ENCODE results near the gene TPRG1.
"Not testable (repeated sequence)": the region's sequence is repeated elsewhere in the genome, so short reads cannot be mapped to it uniquely, and the experiment has no call there.

The TPRG1 gene

GRCh38 chr3:189320511-189320910, 148.7 kb downstream of the TPRG1 start:
- no peak for DNase-seq

- no peak for DNase-seq
Measured at GRCh38 chr3:189322339-189322738, 150.6 kb downstream of the TPRG1 start.

GRCh38 chr3:189324538-189325138, 152.9 kb downstream of the TPRG1 start:
- no peak for DNase-seq

GRCh38 chr3:189325454-189325853, 153.7 kb downstream of the TPRG1 start:
- DNase-seq, result no peak

GRCh38 chr3:189329630-189330029, 157.9 kb downstream of the TPRG1 start:
- DNase-seq, result not testable (repeated sequence)

GRCh38 chr3:189330066-189330465, 158.3 kb downstream of the TPRG1 start:
- DNase-seq, result no peak

- DNase-seq, result no peak
Measured at GRCh38 chr3:189331002-189331418, 159.2 kb downstream of the TPRG1 start.

- DNase-seq, result no peak
Measured at GRCh38 chr3:189334064-189334920, 162.5 kb downstream of the TPRG1 start.

- DNase-seq, result no peak
Measured at GRCh38 chr3:189337673-189338091, 165.9 kb downstream of the TPRG1 start.

- peak; percentile 58 for DNase-seq
Measured at GRCh38 chr3:189338366-189338765, 166.6 kb downstream of the TPRG1 start.

GRCh38 chr3:189339996-189340395, 168.2 kb downstream of the TPRG1 start:
- DNase-seq, result no peak

GRCh38 chr3:189340680-189341460, 169.1 kb downstream of the TPRG1 start:
- no peak for DNase-seq

GRCh38 chr3:189342811-189343210, 171.0 kb downstream of the TPRG1 start:
- no peak for DNase-seq

- DNase-seq, result no peak
Measured at GRCh38 chr3:189344996-189345395, 173.2 kb downstream of the TPRG1 start.

GRCh38 chr3:189349772-189350171, 178.0 kb downstream of the TPRG1 start:
- no peak for DNase-seq

- no peak for DNase-seq
Measured at GRCh38 chr3:189353318-189353965, 181.7 kb downstream of the TPRG1 start.

GRCh38 chr3:189353988-189354889, 182.5 kb downstream of the TPRG1 start:
- no peak for DNase-seq

- no peak for DNase-seq
Measured at GRCh38 chr3:189355115-189355480, 183.3 kb downstream of the TPRG1 start.

- no peak for DNase-seq
Measured at GRCh38 chr3:189355481-189356201, 183.9 kb downstream of the TPRG1 start.

GRCh38 chr3:189360291-189360690, 188.5 kb downstream of the TPRG1 start:
- no peak for DNase-seq

Measured in left hindlimb (tissue), 1 donor.